Activated naive CD4-positive, alpha-beta T cell treated with anti-CD3 and anti-CD28 coated beads, Interleukin-2, amount 50 U/mL, for 72 hours (primary cell): Measurements from ENCODE around the gene C4A. TPM values are rescaled to one million over a fixed set of nuclear protein-coding genes. Genes with fewer than 3 reads are reported as not detected.
A peak's percentile ranks its signal among the peaks of the same experiment; 100 is the strongest.
"Not testable (repeated sequence)": the region's sequence is repeated elsewhere in the genome, so short reads cannot be mapped to it uniquely, and the experiment has no call there.

Source experiments
- ATAC-seq, 2 donors: fragments of 150-1000 bp; cut with Tn5 transposase; 2 replicates each; pipeline ENCODE4 v1.10.0; 2021; ENCODE audit warnings: mild to moderate bottlenecking in 2 of 2, moderate library complexity in 2 of 2
- DNase-seq, 2 donors: peaks; one replicate each; pipeline ENCODE4 v3.0.0; 2021 to 2022; ENCODE audit warnings: low spot score in 2 of 2
- H3K27ac Mint-ChIP-seq, 2 donors: one replicate each; pipeline ENCODE4 v1.8.0; 2022; ENCODE audit warnings: mild to moderate bottlenecking in 2 of 2, mixed read lengths in 2 of 2
- H3K36me3 Mint-ChIP-seq, 2 donors: one replicate each; pipeline ENCODE4 v1.8.0; 2022; ENCODE audit warnings: mixed read lengths in 2 of 2
- H3K9me3 Mint-ChIP-seq, 2 donors: one replicate each; pipeline ENCODE4 v1.8.0; 2022; ENCODE audit warnings: mixed read lengths in 2 of 2
- total RNA-seq, 2 donors: library from RNA; stranded (reverse); gene quantifications; one replicate each; pipeline ENCODE4 v1.2.3, GENCODE V29; 2022

Gene C4A
- total RNA-seq, 2 donors from 2014 or later, result 4.1 to 8.1 TPM

DNA sequence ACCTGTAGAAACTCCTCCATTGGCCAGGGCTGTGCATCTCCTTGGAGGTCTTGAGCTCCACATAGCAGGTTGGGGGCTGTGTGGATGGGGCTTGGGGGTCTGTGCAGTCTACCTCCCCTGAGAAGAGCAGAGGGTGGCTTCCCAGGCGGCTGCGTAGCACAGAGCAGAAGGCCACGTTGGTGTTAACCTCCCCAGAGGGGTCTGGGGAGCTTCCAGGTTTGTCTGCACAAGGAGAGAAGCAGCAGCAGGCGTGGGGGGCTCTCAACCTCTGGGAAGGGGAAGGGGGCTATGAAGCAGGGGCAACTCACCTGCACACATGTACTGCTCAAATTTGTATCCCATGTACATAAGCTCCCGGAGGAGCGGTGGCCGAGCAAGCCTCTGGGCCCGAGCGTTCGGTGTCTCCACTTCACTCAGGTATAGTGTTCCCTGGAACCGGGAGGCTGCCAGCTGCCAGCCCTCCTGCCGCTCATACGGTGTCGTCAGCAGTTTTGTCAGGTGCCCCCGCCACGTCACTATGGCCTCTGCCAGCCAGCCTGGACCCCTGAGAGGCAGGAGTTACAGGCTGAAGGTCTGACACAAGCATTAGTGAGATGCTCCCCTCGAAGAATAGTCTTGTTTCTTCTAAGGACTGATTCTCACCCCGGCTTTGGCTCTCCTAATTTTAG lies 11.1 kb upstream of the C4A start:
- Mint-ChIP-seq H3K36me3 (peaks cover 5 to 7% of the 10 kb centered on the region in 2 donors), H3K9me3 (no peaks in the 10 kb centered on the region), H3K27ac (peak overlapping the region; percentile 100)
- ATAC-seq (no peak), DNase-seq (no peak)

DNA sequence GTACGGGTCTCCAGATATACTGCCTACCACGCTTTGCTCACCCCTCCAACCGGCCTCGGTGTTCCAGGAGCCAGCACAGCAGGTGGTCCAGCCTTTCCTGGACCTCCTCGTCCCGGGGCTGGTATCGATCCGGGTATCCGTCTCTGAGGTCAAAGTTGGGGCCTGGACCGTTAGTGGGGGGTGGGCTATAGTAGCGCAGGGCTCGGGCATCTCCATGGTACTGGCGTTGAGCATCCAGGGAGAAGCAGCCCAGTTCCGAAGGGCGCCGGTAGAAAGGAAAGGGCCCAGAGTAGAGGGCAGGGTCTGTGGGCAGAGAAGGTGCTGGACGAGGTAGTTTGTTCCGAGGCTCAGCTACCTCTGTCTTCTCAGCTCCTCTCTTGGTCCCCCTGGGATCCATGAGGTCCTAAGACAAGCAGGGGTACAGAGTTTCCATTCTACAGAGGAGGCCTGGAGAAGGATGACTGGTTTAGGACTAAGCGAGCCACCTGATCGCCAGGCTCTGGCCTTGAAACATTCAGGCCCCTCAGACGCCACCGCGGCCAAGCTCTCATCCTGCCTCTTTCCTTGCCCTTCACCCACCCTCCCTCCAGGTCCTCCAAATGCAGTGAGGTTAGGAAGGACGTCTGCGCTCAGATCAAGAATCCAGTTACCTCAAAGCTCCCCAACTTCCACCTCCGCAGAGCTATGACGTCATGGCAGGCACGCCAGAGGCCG lies 10.4 kb upstream of the C4A start:
- no peak for DNase-seq
- peaks cover 5 to 7% of the 10 kb centered on the region in 2 donors for H3K36me3 Mint-ChIP-seq
- no peaks in the 10 kb centered on the region for H3K9me3 Mint-ChIP-seq
- H3K27ac Mint-ChIP-seq, result peak overlapping the region; percentile 100
- no peak for ATAC-seq

DNA sequence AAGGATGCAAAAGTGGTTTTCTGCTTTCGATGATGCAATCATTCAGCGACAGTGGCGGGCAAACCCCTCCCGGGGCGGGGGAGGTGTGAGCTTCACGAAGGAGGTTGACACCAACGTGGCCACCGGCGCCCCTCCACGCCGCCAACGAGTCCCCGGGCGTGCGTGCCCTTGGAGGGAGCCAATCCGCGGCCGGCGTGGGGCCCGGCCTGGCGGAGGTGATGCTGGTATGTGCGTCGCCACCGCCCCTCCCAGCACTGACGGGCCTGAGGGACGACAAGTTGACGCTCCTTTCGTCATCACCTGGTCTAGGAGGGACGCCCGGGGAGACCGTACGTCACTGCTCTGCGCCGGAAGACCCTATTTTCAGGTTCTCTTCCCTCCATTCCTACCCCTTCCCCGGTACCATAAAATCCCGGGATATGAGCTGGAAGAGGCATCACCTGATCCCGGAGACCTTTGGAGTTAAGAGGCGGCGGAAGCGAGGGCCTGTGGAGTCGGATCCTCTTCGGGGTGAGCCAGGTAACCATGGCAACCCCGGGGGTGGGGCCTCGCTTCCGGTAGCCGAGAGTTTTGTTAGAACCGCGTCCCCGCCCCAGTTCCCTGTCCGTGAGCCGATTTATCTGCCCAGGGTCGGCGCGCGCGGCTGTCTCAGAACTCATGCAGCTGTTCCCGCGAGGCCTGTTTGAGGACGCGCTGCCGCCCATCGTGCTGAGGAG lies 9.7 kb upstream of the C4A start, which contains the start of gene DXO:
TSS of gene DXO (minus strand) at position 146 of the 716 bp plus-strand sequence. CDS start 463 bp downstream, outside the sequence.
- ATAC-seq (peak; percentile 93 to 95), DNase-seq (peak; percentile 95 to 98)
- H3K27ac Mint-ChIP-seq, result peak within 1 kb of the TSS; percentile 100
- H3K9me3 Mint-ChIP-seq, result no peaks in the 10 kb centered on the region
- peaks cover 5 to 7% of the 10 kb centered on the region in 2 donors for H3K36me3 Mint-ChIP-seq

DNA sequence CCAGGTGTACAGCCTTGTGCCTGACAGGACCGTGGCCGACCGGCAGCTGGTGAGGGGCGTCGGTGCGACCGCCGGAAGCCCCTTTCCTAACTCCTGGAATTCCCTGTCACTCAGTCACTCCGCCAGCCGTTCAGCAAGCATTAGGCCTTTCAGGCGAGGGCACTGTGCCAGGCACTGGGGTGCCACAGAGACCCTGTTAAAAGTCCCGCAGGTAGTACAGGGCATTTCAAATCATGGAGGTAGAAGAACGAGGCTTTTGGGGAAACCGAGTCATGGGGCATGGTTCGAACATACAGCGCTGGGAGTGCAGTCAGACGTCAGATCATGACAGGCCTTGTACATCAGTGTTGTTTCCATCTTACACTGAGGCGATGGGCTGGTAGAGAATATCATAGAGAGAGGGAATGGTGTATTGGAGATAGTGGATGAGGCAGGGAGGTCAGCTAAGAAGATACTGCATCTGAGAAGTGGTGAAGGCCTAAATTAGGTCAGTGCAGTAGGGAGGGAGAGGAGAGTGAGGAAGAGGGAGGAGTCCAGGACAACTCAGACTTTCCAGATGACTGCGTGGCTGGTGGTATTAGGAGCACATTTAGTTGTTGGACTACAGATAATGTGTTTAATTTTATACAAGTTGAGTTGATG lies 9.0 kb upstream of the C4A start:
- Mint-ChIP-seq H3K36me3 (peaks cover 5 to 7% of the 10 kb centered on the region in 2 donors), H3K9me3 (no peaks in the 10 kb centered on the region), H3K27ac (peak overlapping the region; percentile 100)
- peak in 1 of 2 donors; percentile 11 for ATAC-seq
- no peak for DNase-seq

DNA sequence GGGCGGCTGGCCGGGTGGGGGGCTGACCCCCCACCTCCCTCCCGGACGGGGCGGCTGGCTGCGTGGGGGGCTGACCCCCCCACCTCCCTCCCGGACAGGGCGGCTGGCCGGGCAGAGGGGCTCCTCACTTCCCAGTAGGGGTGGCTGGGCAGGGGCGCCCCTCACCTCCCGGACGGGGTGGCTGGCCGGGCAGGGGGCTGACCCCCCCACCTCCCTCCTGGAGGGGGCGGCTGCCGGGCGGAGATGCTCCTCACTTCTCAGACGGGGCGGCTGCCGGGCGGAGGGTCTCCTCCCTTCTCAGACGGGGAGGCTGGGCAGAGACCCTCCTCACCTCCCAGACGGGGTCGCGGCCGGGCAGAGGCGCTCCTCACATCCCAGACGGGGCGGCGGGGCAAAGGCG lies 5.8 kb upstream of the C4A start:
- not testable (repeated sequence) for H3K27ac Mint-ChIP-seq, ATAC-seq, H3K9me3 Mint-ChIP-seq, H3K36me3 Mint-ChIP-seq
- peak in 1 of 2 donors; percentile 54 for DNase-seq

DNA sequence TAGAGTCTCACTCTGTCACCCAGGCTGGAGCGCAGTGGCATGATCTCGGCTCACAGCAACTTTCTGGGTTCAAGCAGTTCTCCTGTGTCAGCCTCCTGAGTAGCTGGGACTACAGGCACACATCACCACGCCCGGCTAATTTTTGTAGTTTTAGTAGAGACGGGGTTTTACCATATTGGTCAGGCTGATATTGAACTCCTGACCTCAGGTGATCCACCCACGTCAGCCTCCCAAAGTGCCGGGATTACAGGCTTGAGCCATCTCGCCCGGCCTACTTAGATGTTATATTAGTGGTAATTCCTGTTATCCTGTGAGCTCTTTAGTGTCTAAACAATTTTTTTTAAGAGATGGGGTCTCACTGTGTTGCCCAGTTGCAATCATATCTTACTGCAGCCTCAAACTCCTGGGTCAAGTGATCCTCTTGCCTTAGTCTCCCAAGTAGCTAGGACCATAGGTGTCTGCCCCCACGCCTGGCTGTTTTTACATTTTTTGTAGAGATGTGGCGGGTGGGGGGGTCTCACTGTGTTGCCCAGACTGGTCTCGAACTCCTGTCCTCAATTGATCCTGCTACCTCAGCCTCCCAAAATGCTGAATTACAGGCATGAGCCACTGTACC lies 3.9 kb upstream of the C4A start:
- DNase-seq, result no peak
- Mint-ChIP-seq H3K27ac (no peak overlapping the region), H3K36me3 (peaks cover 0 to 1% of the 10 kb centered on the region in 2 donors), H3K9me3 (no peaks in the 10 kb centered on the region)
- ATAC-seq, result no peak

DNA sequence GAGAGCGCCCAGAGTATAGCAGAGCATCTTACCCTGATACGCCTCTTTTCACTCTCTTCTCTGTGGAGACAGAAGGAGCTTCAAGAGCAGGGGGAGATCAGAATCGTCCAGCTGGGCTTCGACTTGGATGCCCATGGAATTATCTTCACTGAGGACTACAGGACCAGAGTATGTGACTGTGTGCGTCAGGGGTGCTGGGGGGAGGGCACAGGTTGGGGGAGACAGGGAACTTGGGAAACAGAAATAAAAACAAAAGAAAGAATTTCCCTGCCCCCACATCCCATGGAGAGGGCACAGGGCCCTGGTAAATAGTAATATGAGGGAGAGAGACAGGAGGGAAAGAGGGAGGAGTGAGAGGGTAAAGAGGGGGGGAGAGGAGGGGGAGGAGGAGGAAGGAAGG lies 3.0 kb upstream of the C4A start:
- H3K36me3 Mint-ChIP-seq, result no peaks in the 10 kb centered on the region
- no peaks in the 10 kb centered on the region for H3K9me3 Mint-ChIP-seq
- DNase-seq (no peak), ATAC-seq (no peak)
- H3K27ac Mint-ChIP-seq, result peak overlapping the region; percentile 60 to 84

DNA sequence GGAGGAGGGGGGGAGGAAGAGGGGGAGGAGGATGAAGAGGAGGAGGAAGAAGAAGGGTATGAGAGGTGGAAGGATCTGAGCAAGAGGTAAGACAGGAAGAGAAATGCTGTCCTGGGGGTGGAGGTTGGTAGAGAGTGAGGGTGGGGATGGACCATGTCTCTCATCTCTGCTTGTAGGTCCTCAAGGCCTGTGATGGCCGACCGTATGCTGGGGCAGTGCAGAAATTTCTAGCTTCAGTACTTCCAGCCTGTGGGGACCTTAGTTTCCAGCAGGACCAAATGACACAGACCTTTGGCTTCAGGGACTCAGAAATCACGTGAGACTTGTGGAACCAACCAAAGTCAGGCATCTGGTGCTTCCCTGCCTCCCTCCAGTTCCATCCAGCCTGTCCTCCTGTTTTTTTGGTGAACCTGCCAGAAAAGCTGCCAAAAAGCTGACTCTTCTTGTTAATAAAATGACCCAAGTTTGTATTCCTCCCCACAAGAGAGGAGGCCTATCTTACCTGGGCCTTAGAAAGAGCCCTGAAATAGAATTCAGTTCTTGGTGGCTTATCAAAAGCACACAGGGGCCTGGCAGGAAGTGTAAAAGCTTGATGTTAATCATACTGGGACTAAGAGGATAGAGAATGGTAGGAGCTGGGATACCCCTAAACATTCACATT lies 2.5 kb upstream of the C4A start:
- H3K36me3 Mint-ChIP-seq, result no peaks in the 10 kb centered on the region
- peak overlapping the region; percentile 73 to 84 for H3K27ac Mint-ChIP-seq
- H3K9me3 Mint-ChIP-seq, result no peaks in the 10 kb centered on the region
- no peak for ATAC-seq
- peak in 1 of 2 donors; percentile 14 for DNase-seq

DNA sequence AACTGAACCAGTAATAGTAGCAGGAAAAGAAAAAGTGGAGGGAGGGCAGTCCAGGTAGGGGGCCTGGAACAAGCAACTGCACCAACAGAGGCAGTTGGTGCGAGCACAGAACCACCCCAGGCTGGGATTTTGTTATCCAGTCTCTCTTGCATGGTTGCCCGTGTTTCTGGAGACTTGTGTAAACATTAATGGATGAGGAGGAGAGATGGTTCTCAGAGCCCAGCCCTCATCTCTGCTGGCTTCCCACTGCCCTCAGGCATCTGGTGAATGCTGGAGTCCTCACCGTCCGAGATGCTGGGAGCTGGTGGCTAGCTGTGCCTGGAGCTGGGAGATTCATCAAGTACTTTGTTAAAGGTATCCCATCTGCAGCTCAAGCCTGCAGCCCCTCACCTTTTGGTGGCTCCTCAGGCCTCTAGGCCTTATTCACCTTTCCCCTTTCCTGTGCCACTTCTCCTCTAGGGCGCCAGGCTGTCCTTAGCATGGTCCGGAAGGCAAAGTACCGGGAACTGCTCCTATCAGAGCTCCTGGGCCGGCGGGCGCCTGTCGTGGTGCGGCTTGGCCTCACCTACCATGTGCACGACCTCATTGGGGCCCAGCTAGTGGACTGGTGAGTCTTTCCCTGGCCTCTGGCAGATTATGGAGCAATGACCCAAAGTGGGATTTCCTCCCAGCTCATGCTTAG lies 1.5 kb upstream of the C4A start:
- H3K27ac Mint-ChIP-seq, result peak overlapping the region in 1 of 2 donors; percentile 84
- peak in 1 of 2 donors; percentile 30 for DNase-seq
- H3K9me3 Mint-ChIP-seq, ATAC-seq, H3K36me3 Mint-ChIP-seq: not testable (repeated sequence)

DNA sequence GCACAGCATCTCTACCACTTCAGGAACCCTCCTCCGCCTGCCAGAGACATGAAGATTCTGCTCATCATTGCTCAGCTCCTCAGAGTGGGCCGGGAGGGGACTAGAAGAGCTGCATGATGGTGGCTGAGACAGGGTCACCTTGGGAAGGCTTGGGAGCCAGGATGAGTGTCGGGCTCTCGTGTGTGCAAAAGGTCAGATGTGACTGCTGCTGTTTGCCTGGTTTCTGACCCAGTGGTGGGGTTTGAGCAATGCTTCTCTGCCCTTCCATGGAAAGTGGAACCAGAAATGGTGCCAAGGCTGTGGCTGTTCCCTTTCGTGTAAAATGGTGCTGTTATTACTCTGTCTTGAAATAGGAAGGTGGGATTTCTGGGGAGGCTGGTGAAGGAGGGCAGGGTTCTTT lies 859 bp upstream of the C4A start:
- not testable (repeated sequence) for ATAC-seq, H3K27ac Mint-ChIP-seq, H3K36me3 Mint-ChIP-seq, DNase-seq, H3K9me3 Mint-ChIP-seq

DNA sequence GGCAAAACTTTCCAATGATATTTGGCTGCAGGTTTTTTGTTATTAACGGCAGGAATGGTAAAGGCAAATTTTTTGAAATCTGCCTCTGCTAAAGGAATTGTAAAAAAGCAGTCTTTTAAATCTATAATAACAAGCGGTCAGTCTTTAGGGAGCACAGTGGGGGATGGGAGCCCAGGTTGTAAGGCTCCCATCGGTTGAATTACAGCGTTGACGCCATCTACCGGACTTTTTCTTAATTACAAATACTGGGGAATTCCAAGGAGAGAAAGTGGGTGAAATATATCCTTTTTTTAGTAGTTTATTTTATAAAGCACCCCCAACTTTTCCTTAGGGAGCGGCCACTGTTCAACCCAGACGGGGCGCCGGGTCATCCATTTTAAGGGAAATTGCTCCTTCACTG lies 7.5 kb downstream of the C4A start:
- not testable (repeated sequence) for H3K36me3 Mint-ChIP-seq, H3K27ac Mint-ChIP-seq, ATAC-seq, DNase-seq, H3K9me3 Mint-ChIP-seq

DNA sequence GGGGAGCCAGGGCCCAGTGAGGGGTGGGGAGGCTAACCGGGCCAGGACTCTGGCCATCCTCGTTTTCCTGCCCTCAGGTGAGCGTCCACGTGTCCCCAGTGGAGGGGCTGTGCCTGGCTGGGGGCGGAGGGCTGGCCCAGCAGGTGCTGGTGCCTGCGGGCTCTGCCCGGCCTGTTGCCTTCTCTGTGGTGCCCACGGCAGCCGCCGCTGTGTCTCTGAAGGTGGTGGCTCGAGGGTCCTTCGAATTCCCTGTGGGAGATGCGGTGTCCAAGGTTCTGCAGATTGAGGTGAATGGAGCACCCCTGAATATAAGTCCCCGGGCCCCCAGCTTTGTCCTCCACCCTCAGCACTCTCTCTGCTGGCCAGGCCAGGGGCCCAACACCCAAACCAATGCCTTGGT lies 12.6 kb downstream of the C4A start:
- ATAC-seq, DNase-seq, H3K36me3 Mint-ChIP-seq, H3K9me3 Mint-ChIP-seq, H3K27ac Mint-ChIP-seq: not testable (repeated sequence)

DNA sequence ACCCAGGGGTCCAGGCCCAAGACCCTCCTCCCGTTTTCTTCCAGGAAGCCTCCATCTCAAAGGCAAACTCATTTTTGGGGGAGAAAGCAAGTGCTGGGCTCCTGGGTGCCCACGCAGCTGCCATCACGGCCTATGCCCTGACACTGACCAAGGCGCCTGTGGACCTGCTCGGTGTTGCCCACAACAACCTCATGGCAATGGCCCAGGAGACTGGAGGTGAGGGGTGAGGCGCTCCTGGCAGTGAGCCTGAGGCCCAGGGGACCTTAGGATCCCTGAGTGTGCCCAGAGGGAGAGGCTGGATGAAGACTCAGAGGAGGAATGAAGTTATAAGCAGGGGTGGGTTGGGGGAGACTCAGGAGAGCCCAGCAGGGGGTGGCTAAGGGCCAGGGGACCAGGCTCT lies 14.5 kb downstream of the C4A start:
- H3K27ac Mint-ChIP-seq, ATAC-seq, H3K36me3 Mint-ChIP-seq, H3K9me3 Mint-ChIP-seq, DNase-seq: not testable (repeated sequence)

DNA sequence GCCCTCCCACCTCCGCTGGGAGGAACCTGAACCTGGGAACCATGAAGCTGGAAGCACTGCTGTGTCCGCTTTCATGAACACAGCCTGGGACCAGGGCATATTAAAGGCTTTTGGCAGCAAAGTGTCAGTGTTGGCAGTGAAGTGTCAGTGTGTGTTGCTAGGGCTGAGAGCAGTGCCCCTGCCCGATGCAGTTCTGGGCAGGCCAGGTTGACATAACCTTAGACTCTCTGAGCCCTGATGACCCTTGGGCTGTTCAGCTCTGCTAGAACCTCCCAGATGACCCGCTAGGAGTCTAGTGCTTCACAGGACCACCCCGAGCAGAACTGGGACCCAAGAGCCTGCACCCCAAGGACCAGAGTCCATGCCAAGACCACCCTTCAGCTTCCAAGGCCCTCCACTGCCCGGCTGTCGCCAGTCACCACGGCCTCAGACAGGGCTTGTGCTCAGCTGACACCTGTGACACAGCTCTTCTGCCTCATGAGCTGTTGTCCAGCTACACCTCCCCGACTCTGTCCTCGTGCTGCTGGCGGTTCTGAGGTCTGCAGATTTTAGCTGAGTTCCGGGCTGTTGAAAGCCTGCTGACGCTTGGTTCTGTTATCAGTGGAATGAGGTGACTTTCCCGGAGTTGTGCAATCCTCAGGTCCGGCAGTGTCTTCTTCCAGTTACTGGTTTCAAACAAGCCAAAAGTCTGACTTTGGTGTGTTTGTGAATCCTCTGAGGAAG lies 20.9 kb downstream of the C4A start:
- H3K9me3 Mint-ChIP-seq, H3K27ac Mint-ChIP-seq, H3K36me3 Mint-ChIP-seq, DNase-seq, ATAC-seq: not testable (repeated sequence)

DNA sequence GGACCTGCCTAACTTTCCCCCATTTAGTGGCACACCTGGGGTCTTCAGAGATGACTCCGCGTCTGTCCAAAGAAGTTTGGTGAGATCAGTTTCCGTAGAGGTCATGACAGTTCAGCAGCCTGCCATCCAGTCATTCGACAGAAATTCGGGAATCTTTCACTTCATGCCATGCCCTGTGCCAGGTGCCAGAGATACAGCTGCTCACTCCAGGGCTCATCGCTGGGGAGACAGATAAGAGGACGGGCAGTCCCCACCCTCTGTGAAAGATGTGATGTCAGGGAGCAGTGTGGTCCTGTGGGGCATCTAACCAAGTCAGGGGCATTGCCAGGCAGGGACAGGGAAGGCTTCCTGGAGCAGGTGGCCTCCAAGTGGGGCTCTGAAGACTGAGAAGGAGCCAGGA lies 21.4 kb downstream of the C4A start:
- H3K27ac Mint-ChIP-seq, ATAC-seq, DNase-seq, H3K9me3 Mint-ChIP-seq, H3K36me3 Mint-ChIP-seq: not testable (repeated sequence)
